HepG2 (cell line): ENCODE results near the gene GLO1. TPM values are rescaled to one million over a fixed set of nuclear protein-coding genes. Genes with fewer than 3 reads are reported as not detected.

Experiments
- ARHGAP35 ChIP-seq: sonication (generic); formaldehyde crosslinking; IDR thresholded peaks from 2 replicates; pipeline ENCODE4 v1.9.0; 2022; ENCODE audit warnings: mild to moderate bottlenecking, inconsistent platforms, moderate library complexity, missing genetic modification reagents, borderline replicate concordance
- ATF2 ChIP-seq: sonication (generic); formaldehyde crosslinking; IDR thresholded peaks from 2 replicates; pipeline ENCODE4 v1.4.0; 2020; ENCODE audit warnings: missing genetic modification reagents
- CTCF ChIP-seq: sonication (generic); formaldehyde crosslinking; IDR thresholded peaks from 2 replicates; pipeline ENCODE4 v1.5.0; 2020; ENCODE audit warnings: mild to moderate bottlenecking, missing genetic modification reagents, moderate library complexity
- HOXA5 ChIP-seq: sonication (generic); formaldehyde crosslinking; IDR thresholded peaks from 2 replicates; pipeline ENCODE4 v1.4.0; 2020; ENCODE audit warnings: missing genetic modification reagents
- MAX ChIP-seq: IDR thresholded peaks from 2 replicates; pipeline ENCODE4 v1.6.1; 2012; ENCODE audit warnings: inconsistent platforms
- MEIS2 ChIP-seq: sonication (generic); formaldehyde crosslinking; IDR thresholded peaks from 2 replicates; pipeline ENCODE4 v1.9.0; 2021; ENCODE audit warnings: mild to moderate bottlenecking, missing genetic modification reagents
- MTF2 ChIP-seq: sonication (generic); formaldehyde crosslinking; IDR thresholded peaks from 2 replicates; pipeline ENCODE4 v1.5.0; 2020; ENCODE audit warnings: missing genetic modification reagents, borderline replicate concordance
- NFATC3 ChIP-seq: sonication (generic); formaldehyde crosslinking; IDR thresholded peaks from 2 replicates; pipeline ENCODE4 v1.5.1; 2020; ENCODE audit warnings: mild to moderate bottlenecking, missing genetic modification reagents
- SIN3A ChIP-seq: IDR thresholded peaks from 2 replicates; pipeline ENCODE4 v1.6.1; 2011; ENCODE audit warnings: low read depth, mild to moderate bottlenecking, control low read depth, low read length, borderline replicate concordance
- ZNF12 ChIP-seq: sonication (generic); formaldehyde crosslinking; IDR thresholded peaks from 2 replicates; pipeline ENCODE4 v1.5.0; 2020; ENCODE audit warnings: missing genetic modification reagents
- ZNF142 ChIP-seq: sonication (generic); formaldehyde crosslinking; IDR thresholded peaks from 2 replicates; pipeline ENCODE4 v1.4.0; 2020; ENCODE audit warnings: missing genetic modification reagents
- ZNF225 ChIP-seq: sonication (generic); formaldehyde crosslinking; IDR thresholded peaks from 2 replicates; pipeline ENCODE4 v1.4.0; 2020; ENCODE audit warnings: mild to moderate bottlenecking, missing genetic modification reagents
- ZNF232 ChIP-seq: sonication (generic); formaldehyde crosslinking; IDR thresholded peaks from 2 replicates; pipeline ENCODE4 v1.4.0; 2020; ENCODE audit warnings: missing genetic modification reagents, borderline replicate concordance
- ZNF280D ChIP-seq: sonication (generic); formaldehyde crosslinking; IDR thresholded peaks from 2 replicates; pipeline ENCODE4 v1.5.1; 2020; ENCODE audit warnings: mild to moderate bottlenecking, missing genetic modification reagents
- ZNF34 ChIP-seq: sonication (generic); formaldehyde crosslinking; IDR thresholded peaks from 2 replicates; pipeline ENCODE4 v1.4.0; 2020; ENCODE audit warnings: mild to moderate bottlenecking, missing genetic modification reagents, borderline replicate concordance
- ZZZ3 ChIP-seq: sonication (generic); formaldehyde crosslinking; IDR thresholded peaks from 2 replicates; pipeline ENCODE4 v1.4.0; 2020; ENCODE audit warnings: missing genetic modification reagents, mild to moderate bottlenecking, borderline replicate concordance
- polyA plus RNA-seq, 8 experiments: library from polyadenylated mRNA; depleted of rRNA in 3 of 8; stranded (reverse) in 7 of 8; unstranded in 1 of 8; fragments of >200 nt; fragmentation: Illumina TruSeq in 4 of 8; extraction: Trizol in 4 of 8; gene quantifications; 2 replicates each; pipeline versions ENCODE4 v1.2.1 to v1.2.3, GENCODE V29; 2011 to 2016; ENCODE audit warnings: low read depth in 4 of 8, missing spikeins in 1 of 8, mixed read lengths in 1 of 8; ENCODE audit not compliant: insufficient read depth in 1 of 8
- total RNA-seq, 5 experiments: library from RNA; depleted of rRNA; stranded (reverse); fragments of >200 nt; fragmentation: Illumina TruSeq; extraction: Trizol; gene quantifications; 2 replicates each; pipeline ENCODE4 v1.2.3, GENCODE V29; 2016; ENCODE audit warnings: low read depth in 1 of 5

The GLO1 gene
- total and polyA plus RNA-seq, 2 of the 13 experiments (the other 11 are each of a cell fraction or from before 2014, with no cell fraction given), result 77.1 to 177 TPM

- TF ChIP-seq ZNF142 (CRISPR knock-in tag) (0 out of 2 replicates have a peak, but pooled peaks have one; percentile 16), NFATC3 (CRISPR knock-in tag) (0 out of 2 replicates have a peak, but pooled peaks have one; percentile 86), SIN3A (peak; percentile 54; the same call in 1 of the 2 replicates), ZNF12 (CRISPR knock-in tag) (peak; percentile 80), ZZZ3 (0 out of 2 replicates have a peak, but pooled peaks have one; percentile 36), ATF2 (0 out of 2 replicates have a peak, but pooled peaks have one; percentile 18), MEIS2 (CRISPR knock-in tag) (peak; percentile 54; the same call in 1 of the 2 replicates), HOXA5 (CRISPR knock-in tag) (no peak), MAX (peak; percentile 31), MTF2 (peak; percentile 71; the same call in 1 of the 2 replicates), ZNF280D (CRISPR knock-in tag) (0 out of 2 replicates have a peak, but pooled peaks have one; percentile 21), ARHGAP35 (CRISPR knock-in tag) (0 out of 2 replicates have a peak, but pooled peaks have one; percentile 29), ZNF34 (CRISPR knock-in tag) (no peak), ZNF225 (0 out of 2 replicates have a peak, but pooled peaks have one; percentile 6), CTCF (CRISPR knock-in tag) (0 out of 2 replicates have a peak, but pooled peaks have one; percentile 11), ZNF232 (CRISPR knock-in tag) (no peak)
Measured at GRCh38 chr6:38638941-38639497, 63.9 kb downstream of the GLO1 start (continued).
